ENCODE results near the gene GRB10.

GRB10 gene

GRCh38 chr7:50693455-50694130 is 89.1 kb downstream of the GRB10 start:
- no peak for DNase-seq (ENCODE audit: low read depth in 3 of 3)

GRCh38 chr7:50690541-50691011 is 92.1 kb downstream of the GRB10 start:
- DNase-seq (ENCODE audit: low read depth in 3 of 3) = no peak

- no peak for DNase-seq (ENCODE audit: low read depth in 3 of 3)
Measured at GRCh38 chr7:50688226-50688590, 94.5 kb downstream of the GRB10 start.

GRCh38 chr7:50687575-50688225 is 95.0 kb downstream of the GRB10 start:
- DNase-seq (ENCODE audit: low read depth in 3 of 3) = no peak

GRCh38 chr7:50687096-50687495 is 95.6 kb downstream of the GRB10 start:
- DNase-seq (ENCODE audit: low read depth in 3 of 3) = no peak

- no peak for DNase-seq (ENCODE audit: low read depth in 3 of 3)
Measured at GRCh38 chr7:50685135-50686065, 97.3 kb downstream of the GRB10 start.

GRCh38 chr7:50684713-50685075 is 98.0 kb downstream of the GRB10 start:
- DNase-seq (ENCODE audit: low read depth in 3 of 3) = no peak

- DNase-seq (ENCODE audit: low read depth in 3 of 3) = no peak
Measured at GRCh38 chr7:50684011-50684712, 98.5 kb downstream of the GRB10 start.

GRCh38 chr7:50682573-50682972 is 100.1 kb downstream of the GRB10 start:
- DNase-seq (ENCODE audit: low read depth in 3 of 3) = no peak

- no peak for DNase-seq (ENCODE audit: low read depth in 3 of 3)
Measured at GRCh38 chr7:50682079-50682478, 100.6 kb downstream of the GRB10 start.

- no peak for DNase-seq (ENCODE audit: low read depth in 3 of 3)
Measured at GRCh38 chr7:50681432-50682045, 101.2 kb downstream of the GRB10 start.

- no peak for DNase-seq (ENCODE audit: low read depth in 3 of 3)
Measured at GRCh38 chr7:50679218-50680007, 103.3 kb downstream of the GRB10 start.

- DNase-seq (ENCODE audit: low read depth in 3 of 3) = no peak
Measured at GRCh38 chr7:50678586-50678985, 104.1 kb downstream of the GRB10 start.

GRCh38 chr7:50677638-50677996 is 105.1 kb downstream of the GRB10 start:
- no peak for DNase-seq (ENCODE audit: low read depth in 3 of 3)

GRCh38 chr7:50676740-50677637 is 105.7 kb downstream of the GRB10 start:
- DNase-seq (ENCODE audit: low read depth in 3 of 3) = no peak

GRCh38 chr7:50676079-50676478 is 106.6 kb downstream of the GRB10 start:
- no peak for DNase-seq (ENCODE audit: low read depth in 3 of 3)

- DNase-seq (ENCODE audit: low read depth in 3 of 3) = no peak
Measured at GRCh38 chr7:50674896-50675835, 107.5 kb downstream of the GRB10 start.

- DNase-seq (ENCODE audit: low read depth in 3 of 3) = no peak
Measured at GRCh38 chr7:50674299-50674698, 108.4 kb downstream of the GRB10 start.

- DNase-seq (ENCODE audit: low read depth in 3 of 3) = no peak
Measured at GRCh38 chr7:50673096-50673495, 109.6 kb downstream of the GRB10 start.

All from stimulated activated CD4-positive, alpha-beta T cell treated with anti-CD3 and anti-CD28 coated beads, TNF-alpha, amount 100 ng/mL, for 4 hours (primary cell).